ENCODE measurements around the gene NANOS3.

NANOS3 gene

DNA sequence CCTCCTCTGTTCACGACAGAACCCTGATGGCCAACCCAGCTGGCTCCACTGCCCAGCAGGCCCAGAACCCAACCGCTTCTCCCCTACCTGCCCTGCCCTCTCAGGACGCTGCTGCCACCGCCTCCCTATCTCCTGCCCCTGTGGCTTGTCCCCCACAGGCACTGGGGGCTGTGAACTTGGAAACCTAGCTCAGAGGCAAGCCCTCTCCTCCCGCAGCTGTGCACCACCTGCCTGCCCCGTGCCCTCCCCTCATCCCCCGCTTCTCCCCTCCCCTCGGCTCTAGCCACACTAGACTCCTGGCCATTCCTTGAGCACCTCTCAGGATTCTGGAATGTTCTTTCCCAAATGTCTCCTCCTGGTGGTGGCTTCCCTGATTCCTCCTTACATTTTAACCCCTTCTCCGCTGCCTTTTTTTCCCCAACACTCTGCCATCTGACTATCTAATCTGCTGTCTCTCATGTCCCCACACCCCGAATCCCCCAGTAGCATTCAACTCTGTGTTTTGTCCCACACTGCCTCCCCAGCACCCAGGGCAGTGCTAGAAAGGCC is 6.7 kb downstream of the NANOS3 start:
- H3K4me1 ChIP-seq (ENCODE audit: insufficient read depth, low read length): peaks cover 20% of the 10 kb centered on the region
- H3K27me3 ChIP-seq (ENCODE audit: insufficient read depth, low read length): peaks cover 7% of the 10 kb centered on the region
- H3K9ac ChIP-seq (ENCODE audit: low read depth, low read length): no peak overlapping the region
- H3K36me3 ChIP-seq (ENCODE audit: insufficient read depth, low read depth, low read length): no peaks in the 10 kb centered on the region
- H3K9me3 ChIP-seq (ENCODE audit: insufficient read depth, low read depth, low read length): no peaks in the 10 kb centered on the region
- no peak overlapping the region for H3K27ac ChIP-seq (ENCODE audit: low read length)
- no peak overlapping the region for H3K4me3 ChIP-seq (ENCODE audit: low read length)

DNA sequence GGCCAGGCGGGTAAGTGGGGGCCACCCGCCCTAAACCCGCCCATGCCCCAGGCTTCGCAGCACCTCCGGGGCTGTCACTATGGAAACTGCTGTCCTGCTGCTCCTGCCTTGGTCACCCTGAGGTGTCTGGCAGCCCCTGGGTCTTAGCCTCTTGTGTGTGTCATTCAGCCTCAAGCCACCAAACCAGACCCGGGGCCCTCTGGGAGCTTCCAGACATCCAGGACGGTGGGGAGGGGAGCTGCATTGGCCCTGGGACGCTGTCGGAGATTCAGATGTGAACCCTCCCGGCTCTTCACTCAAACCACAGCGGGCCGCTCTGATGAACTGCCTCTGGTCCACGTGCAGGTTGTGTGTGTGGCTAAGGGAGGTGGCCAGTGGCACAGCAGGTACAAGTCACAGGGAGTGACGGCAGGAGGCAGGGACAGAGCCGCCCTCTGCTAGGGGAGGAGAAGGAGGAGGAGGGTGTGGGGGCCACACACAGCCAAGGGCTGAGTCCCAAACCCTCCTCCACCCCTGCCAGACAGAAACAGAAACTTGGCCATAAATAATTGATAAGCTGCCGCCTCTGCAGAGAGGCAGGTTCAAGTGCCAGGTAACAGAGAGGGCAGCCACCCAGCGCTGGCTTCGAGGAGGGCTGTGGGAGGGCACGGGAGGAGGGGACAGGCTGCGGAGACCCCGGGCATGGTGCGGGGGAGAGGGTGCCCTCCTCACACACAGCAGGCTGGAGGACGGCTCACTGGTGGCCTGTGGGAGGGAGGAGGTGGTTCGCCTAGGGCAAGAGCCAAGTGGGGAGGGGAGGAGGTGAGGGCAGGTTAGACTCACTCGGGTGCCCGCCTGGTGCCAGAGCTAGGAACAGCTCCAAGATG is 8.0 kb downstream of the NANOS3 start:
- Histone ChIP-seq H3K36me3 (ENCODE audit: insufficient read depth, low read depth, low read length) (no peaks in the 10 kb centered on the region), H3K27me3 (ENCODE audit: insufficient read depth, low read length) (no peaks in the 10 kb centered on the region; the same call in 1 of the 2 replicates), H3K27ac (ENCODE audit: low read length) (no peak overlapping the region), H3K4me1 (ENCODE audit: insufficient read depth, low read length) (peaks cover 20% of the 10 kb centered on the region), H3K4me3 (ENCODE audit: low read length) (no peak overlapping the region), H3K9ac (ENCODE audit: low read depth, low read length) (no peak overlapping the region), H3K9me3 (ENCODE audit: insufficient read depth, low read depth, low read length) (no peaks in the 10 kb centered on the region)

DNA sequence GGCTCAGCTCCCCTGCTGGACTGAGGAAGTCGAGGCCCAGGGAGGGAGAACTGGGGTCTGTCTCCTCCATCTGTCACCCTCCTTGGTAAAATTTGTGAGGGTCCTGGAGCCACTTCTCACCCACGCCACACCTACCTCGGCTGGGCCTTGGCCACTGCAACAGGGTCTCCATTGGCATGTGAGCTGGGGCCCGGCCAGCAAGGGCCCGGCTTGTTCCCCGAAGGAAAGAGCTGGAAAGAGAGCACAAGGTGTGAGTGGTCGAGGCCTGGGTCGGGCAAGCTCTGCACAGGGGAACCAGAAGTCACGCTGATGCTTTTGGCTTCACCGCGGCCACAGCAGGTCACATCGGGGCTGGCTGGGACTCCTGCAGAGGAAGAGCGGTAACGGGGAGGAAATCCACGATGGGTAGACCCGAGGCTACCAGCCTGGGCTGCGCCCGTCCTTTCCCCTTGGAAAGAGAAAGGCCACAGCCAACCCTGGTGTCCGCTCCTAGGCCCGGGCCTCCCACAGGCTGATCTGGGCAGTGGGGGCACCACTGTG is 9.0 kb downstream of the NANOS3 start:
- H3K27me3 ChIP-seq (ENCODE audit: insufficient read depth, low read length): no peaks in the 10 kb centered on the region; the same call in 1 of the 2 replicates
- H3K27ac ChIP-seq (ENCODE audit: low read length): no peak overlapping the region
- no peaks in the 10 kb centered on the region for H3K36me3 ChIP-seq (ENCODE audit: insufficient read depth, low read depth, low read length)
- H3K9me3 ChIP-seq (ENCODE audit: insufficient read depth, low read depth, low read length): no peaks in the 10 kb centered on the region
- no peak overlapping the region for H3K9ac ChIP-seq (ENCODE audit: low read depth, low read length)
- peaks cover 13% of the 10 kb centered on the region for H3K4me1 ChIP-seq (ENCODE audit: insufficient read depth, low read length)
- no peak overlapping the region for H3K4me3 ChIP-seq (ENCODE audit: low read length)

DNA sequence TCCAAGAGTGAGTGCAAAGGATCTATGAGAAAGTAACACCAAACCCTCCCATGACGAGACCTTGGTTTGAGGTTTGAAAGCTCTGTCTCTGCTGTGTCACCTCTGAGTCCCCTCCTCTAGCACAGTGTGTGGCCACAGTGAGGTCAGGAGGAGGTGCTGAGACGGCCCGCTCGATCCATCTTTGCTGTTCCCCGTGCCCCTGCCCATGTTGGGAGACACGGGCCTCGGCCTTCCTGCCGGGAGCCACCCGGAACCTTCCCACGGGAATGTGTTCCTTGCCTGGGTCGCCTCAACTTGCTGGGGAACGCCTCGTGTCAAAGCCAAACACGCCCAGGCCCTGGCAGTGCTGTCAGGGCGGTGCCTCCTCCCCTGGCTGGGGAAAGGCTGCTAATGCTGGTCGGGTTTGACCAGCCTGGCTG is 10.1 kb downstream of the NANOS3 start:
- no peak overlapping the region for H3K27ac ChIP-seq (ENCODE audit: low read length)
- peaks cover 2% of the 10 kb centered on the region; the same call in 1 of the 2 replicates for H3K4me1 ChIP-seq (ENCODE audit: insufficient read depth, low read length)
- no peaks in the 10 kb centered on the region for H3K36me3 ChIP-seq (ENCODE audit: insufficient read depth, low read depth, low read length)
- H3K9me3 ChIP-seq (ENCODE audit: insufficient read depth, low read depth, low read length): no peaks in the 10 kb centered on the region
- no peak overlapping the region for H3K9ac ChIP-seq (ENCODE audit: low read depth, low read length)
- no peaks in the 10 kb centered on the region; the same call in 1 of the 2 replicates for H3K27me3 ChIP-seq (ENCODE audit: insufficient read depth, low read length)
- H3K4me3 ChIP-seq (ENCODE audit: low read length): no peak overlapping the region

DNA sequence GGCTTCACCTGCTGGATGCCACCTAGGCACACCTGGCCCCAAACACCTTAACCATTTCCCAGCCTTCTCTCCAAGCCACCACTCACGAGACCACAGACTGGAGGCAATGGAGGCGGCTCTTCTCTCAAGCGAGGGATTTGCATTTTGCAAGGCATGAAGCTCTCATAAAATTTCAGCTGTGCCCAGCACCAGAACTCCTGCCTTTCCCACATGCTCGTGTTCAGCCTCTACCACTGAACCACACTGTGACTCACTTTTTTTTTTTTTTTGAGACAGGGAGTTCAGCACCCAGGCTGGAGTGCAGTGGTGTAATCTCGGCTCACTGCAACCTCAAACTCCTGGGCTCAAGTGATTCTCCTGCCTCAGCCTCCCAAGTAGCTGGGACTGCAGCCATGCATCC is 10.6 kb downstream of the NANOS3 start:
- Histone ChIP-seq H3K9ac (ENCODE audit: low read depth, low read length) (no peak overlapping the region), H3K27ac (ENCODE audit: low read length) (no peak overlapping the region), H3K4me3 (ENCODE audit: low read length) (no peak overlapping the region), H3K36me3 (ENCODE audit: insufficient read depth, low read depth, low read length) (no peaks in the 10 kb centered on the region), H3K9me3 (ENCODE audit: insufficient read depth, low read depth, low read length) (no peaks in the 10 kb centered on the region), H3K27me3 (ENCODE audit: insufficient read depth, low read length) (no peaks in the 10 kb centered on the region; the same call in 1 of the 2 replicates), H3K4me1 (ENCODE audit: insufficient read depth, low read length) (no peaks in the 10 kb centered on the region)

DNA sequence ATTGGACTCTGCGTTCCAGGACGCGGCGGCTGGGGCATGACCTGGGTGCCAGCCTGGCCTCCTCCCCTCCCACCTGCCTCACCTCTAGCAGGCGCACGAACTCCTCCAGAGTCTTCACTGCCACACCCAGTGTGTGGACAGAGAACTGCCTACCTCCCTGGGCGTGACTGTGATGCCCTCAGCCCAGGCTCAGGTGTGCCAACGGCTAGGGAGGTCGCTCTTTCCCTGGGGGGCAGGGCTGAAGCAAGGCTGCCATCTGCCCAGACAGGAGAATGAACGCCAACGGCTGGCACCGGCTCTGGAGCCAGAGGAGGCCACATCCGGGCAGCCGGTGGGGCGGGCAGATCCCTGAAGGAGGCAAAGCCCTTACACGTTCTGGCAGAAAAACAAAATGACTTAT is 11.3 kb downstream of the NANOS3 start:
- Histone ChIP-seq H3K27me3 (ENCODE audit: insufficient read depth, low read length) (no peaks in the 10 kb centered on the region), H3K27ac (ENCODE audit: low read length) (no peak overlapping the region), H3K36me3 (ENCODE audit: insufficient read depth, low read depth, low read length) (no peaks in the 10 kb centered on the region), H3K9ac (ENCODE audit: low read depth, low read length) (no peak overlapping the region), H3K9me3 (ENCODE audit: insufficient read depth, low read depth, low read length) (no peaks in the 10 kb centered on the region), H3K4me1 (ENCODE audit: insufficient read depth, low read length) (no peaks in the 10 kb centered on the region), H3K4me3 (ENCODE audit: low read length) (no peak overlapping the region)

DNA sequence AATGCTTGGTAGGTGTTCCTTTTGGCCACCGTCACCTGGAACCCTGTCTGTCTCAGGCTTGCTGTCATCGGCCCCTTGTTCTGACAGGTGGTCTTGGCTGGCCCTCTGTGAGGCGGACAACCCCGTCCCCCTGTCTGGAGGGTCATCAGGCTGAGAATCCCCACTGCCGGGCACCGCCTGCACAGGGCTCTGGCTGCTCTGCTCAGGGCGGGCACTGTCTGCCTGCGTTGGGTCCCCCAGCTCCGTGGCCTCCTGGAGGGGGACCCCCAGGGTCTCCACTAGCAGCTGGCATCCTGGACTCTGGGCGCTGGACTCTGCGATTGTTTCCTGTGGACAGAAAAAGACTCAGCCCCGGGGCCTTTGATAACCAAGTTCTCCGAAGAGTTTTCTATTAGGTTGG is 13.2 kb downstream of the NANOS3 start:
- Histone ChIP-seq H3K4me1 (ENCODE audit: insufficient read depth, low read length) (no peaks in the 10 kb centered on the region), H3K9ac (ENCODE audit: low read depth, low read length) (no peak overlapping the region), H3K27me3 (ENCODE audit: insufficient read depth, low read length) (no peaks in the 10 kb centered on the region), H3K9me3 (ENCODE audit: insufficient read depth, low read depth, low read length) (no peaks in the 10 kb centered on the region), H3K4me3 (ENCODE audit: low read length) (no peak overlapping the region), H3K27ac (ENCODE audit: low read length) (no peak overlapping the region), H3K36me3 (ENCODE audit: insufficient read depth, low read depth, low read length) (no peaks in the 10 kb centered on the region)

DNA sequence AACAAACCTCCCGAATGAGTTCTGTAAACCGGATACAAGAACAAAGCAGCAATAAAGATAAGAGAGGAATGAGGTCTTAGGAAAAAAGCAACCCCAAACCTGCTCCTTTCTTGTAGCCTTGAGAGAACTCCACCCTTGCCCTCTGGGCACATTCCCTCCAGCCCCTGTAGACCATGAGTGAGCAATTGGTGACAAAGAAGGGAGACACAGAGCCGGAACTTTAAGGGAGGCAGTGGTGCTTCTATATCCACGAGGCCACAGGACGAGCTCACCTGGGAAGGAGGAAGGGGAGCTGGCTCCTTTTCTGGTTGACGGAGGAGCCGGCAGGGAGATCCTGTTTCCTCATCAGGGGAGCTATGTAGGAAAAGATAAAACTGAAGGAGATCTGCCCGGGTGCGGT is 15.9 kb downstream of the NANOS3 start:
- H3K9me3 ChIP-seq (ENCODE audit: insufficient read depth, low read depth, low read length): no peaks in the 10 kb centered on the region
- H3K36me3 ChIP-seq (ENCODE audit: insufficient read depth, low read depth, low read length): no peaks in the 10 kb centered on the region
- H3K4me1 ChIP-seq (ENCODE audit: insufficient read depth, low read length): no peaks in the 10 kb centered on the region
- no peak overlapping the region for H3K4me3 ChIP-seq (ENCODE audit: low read length)
- no peaks in the 10 kb centered on the region for H3K27me3 ChIP-seq (ENCODE audit: insufficient read depth, low read length)
- H3K9ac ChIP-seq (ENCODE audit: low read depth, low read length): no peak overlapping the region
- no peak overlapping the region for H3K27ac ChIP-seq (ENCODE audit: low read length)

DNA sequence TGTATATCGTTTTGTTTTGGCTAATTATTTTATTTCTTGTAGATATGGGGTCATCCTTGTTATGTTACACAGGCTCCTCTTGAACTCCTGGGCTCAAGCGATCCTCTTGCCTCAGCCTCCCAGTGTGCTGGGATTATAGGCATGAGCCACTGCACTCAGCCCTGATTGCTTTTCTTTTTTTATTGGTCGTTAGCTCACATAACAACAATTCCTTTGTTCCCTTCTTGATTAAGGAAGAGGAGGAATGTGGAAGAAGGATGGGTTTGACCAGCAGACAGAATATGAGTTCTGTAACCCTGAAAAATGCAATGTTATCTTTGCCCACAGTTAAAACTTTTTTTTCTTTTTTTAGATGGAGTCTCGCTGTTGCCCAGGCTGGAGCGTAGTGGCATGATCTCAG is 17.6 kb downstream of the NANOS3 start:
- Histone ChIP-seq H3K9me3 (ENCODE audit: insufficient read depth, low read depth, low read length) (no peaks in the 10 kb centered on the region), H3K4me1 (ENCODE audit: insufficient read depth, low read length) (no peaks in the 10 kb centered on the region), H3K9ac (ENCODE audit: low read depth, low read length) (no peak overlapping the region), H3K27ac (ENCODE audit: low read length) (no peak overlapping the region), H3K4me3 (ENCODE audit: low read length) (no peak overlapping the region), H3K27me3 (ENCODE audit: insufficient read depth, low read length) (no peaks in the 10 kb centered on the region), H3K36me3 (ENCODE audit: insufficient read depth, low read depth, low read length) (no peaks in the 10 kb centered on the region)

DNA sequence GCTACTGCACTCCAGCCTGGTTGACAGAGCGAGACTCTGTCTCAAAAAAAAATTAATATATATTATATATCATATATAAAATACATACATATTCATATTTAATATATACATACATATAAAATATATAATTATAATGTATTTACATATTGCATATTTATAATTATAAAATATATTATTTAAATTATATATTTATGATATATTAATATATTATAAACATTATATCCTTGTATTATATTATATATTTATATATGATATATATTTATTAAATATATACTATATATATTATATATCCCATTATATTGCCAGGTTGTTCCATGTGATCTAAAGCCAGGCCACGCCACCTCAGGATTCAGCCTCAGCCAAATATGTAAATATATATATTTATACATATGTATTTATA is 19.3 kb downstream of the NANOS3 start:
- no peaks in the 10 kb centered on the region for H3K36me3 ChIP-seq (ENCODE audit: insufficient read depth, low read depth, low read length)
- no peaks in the 10 kb centered on the region for H3K9me3 ChIP-seq (ENCODE audit: insufficient read depth, low read depth, low read length)
- H3K9ac ChIP-seq (ENCODE audit: low read depth, low read length): no peak overlapping the region
- no peak overlapping the region for H3K4me3 ChIP-seq (ENCODE audit: low read length)
- H3K27ac ChIP-seq (ENCODE audit: low read length): no peak overlapping the region
- no peaks in the 10 kb centered on the region for H3K27me3 ChIP-seq (ENCODE audit: insufficient read depth, low read length)
- no peaks in the 10 kb centered on the region for H3K4me1 ChIP-seq (ENCODE audit: insufficient read depth, low read length)

DNA sequence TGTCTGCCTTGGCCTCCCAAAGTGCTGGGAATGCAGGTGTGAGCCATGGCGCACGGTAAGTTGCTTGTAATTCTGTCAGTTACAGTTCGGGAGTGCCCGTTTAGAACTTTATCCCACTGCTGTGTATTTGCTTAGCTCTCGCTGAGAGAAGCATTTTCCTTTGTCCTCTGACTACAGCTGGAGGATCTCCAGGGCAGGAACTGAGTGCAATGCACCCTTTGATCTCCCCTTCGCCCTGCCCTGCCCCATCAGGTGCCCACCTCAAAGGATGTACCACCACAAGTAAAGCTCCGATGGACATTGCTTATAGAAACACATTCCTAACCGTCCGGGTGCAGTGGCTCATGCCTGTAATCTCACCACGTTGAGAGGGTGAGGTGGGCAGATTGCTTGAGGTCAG is 22.5 kb downstream of the NANOS3 start:
- H3K4me1 ChIP-seq (ENCODE audit: insufficient read depth, low read length): no peaks in the 10 kb centered on the region
- H3K36me3 ChIP-seq (ENCODE audit: insufficient read depth, low read depth, low read length): no peaks in the 10 kb centered on the region
- H3K9me3 ChIP-seq (ENCODE audit: insufficient read depth, low read depth, low read length): no peaks in the 10 kb centered on the region
- H3K27ac ChIP-seq (ENCODE audit: low read length): no peak overlapping the region
- no peaks in the 10 kb centered on the region for H3K27me3 ChIP-seq (ENCODE audit: insufficient read depth, low read length)
- H3K9ac ChIP-seq (ENCODE audit: low read depth, low read length): no peak overlapping the region
- H3K4me3 ChIP-seq (ENCODE audit: low read length): no peak overlapping the region
